Calu3 (cell line): ENCODE results near the gene ATP6V0A1. TPM values are rescaled to one million over a fixed set of nuclear protein-coding genes. Genes with fewer than 3 reads are reported as not detected.

Experiments used
- Bru-seq: library from RNA; stranded (reverse); fragments of 400-500 nt; gene quantifications from one replicate; lab custom pipeline; 2021; lab: Mats Ljungman, UMichigan
- BruChase-seq, 2 experiments: library from RNA; stranded (reverse); fragments of 400-500 nt; gene quantifications; one replicate each; lab custom pipeline; 2021; lab: Mats Ljungman, UMichigan
- BruUV-seq: library from RNA; stranded (reverse); fragments of 400-500 nt; replicated peaks from 2 replicates; lab custom pipeline; 2021; lab: Mats Ljungman, UMichigan
- CTCF ChIA-PET: fragments of 300-600 bp; sonication (Branson Sonifier 250); formaldehyde crosslinking; loops from one replicate; lab custom pipeline; 2022; ENCODE audit warnings: antibody characterized with exemption; lab: Charles Lee
- DNase-seq: peaks from one replicate; pipeline ENCODE4 v3.0.0; 2022
- H3K27ac Mint-ChIP-seq: one replicate; pipeline ENCODE4 v1.8.0; 2022; ENCODE audit warnings: mixed read lengths; ENCODE audit not compliant: unreplicated experiment
- H3K27me3 Mint-ChIP-seq: one replicate; pipeline ENCODE4 v1.8.0; 2022; ENCODE audit warnings: mixed read lengths; ENCODE audit not compliant: unreplicated experiment
- H3K36me3 Mint-ChIP-seq: one replicate; pipeline ENCODE4 v1.8.0; 2022; ENCODE audit warnings: mild to moderate bottlenecking, moderate library complexity, mixed read lengths; ENCODE audit not compliant: insufficient read depth, unreplicated experiment
- H3K4me1 Mint-ChIP-seq: one replicate; pipeline ENCODE4 v1.8.0; 2022; ENCODE audit warnings: mild to moderate bottlenecking, low read depth, mixed read lengths; ENCODE audit not compliant: unreplicated experiment
- H3K4me3 Mint-ChIP-seq: one replicate; pipeline ENCODE4 v1.8.0; 2022; ENCODE audit warnings: mild to moderate bottlenecking, low read depth, moderate library complexity, mixed read lengths; ENCODE audit not compliant: unreplicated experiment
- H3K9me3 Mint-ChIP-seq: one replicate; pipeline ENCODE4 v1.8.0; 2022; ENCODE audit warnings: low read depth, mixed read lengths; ENCODE audit not compliant: unreplicated experiment
- CTCF ChIP-seq: fragments of 200-600 bp; IDR thresholded peaks from one replicate; pipeline ENCODE4 v1.8.0; 2022; ENCODE audit warnings: antibody characterized with exemption; ENCODE audit not compliant: unreplicated experiment
- intact Hi-C: fragments of 100-400 bp; cut with micrococcal nuclease; formaldehyde crosslinking; loops from one replicate; pipeline ENCODE4 v1.10.0; 2022; ENCODE audit not compliant: unreplicated experiment
- long read RNA-seq: library from polyadenylated mRNA; stranded (forward); transcript quantifications from one replicate; pipeline ENCODE4 v2.0.0, GENCODE V29; 2022
- total RNA-seq: library from RNA; stranded (reverse); gene quantifications from 2 replicates; pipeline ENCODE4 v1.2.3, GENCODE V29; 2022

ATP6V0A1 gene
- total RNA-seq (140 and 141 TPM in 2 replicates), Bru-seq, nascent RNA (percentile 87 among the genes with signal in this experiment), BruChase-seq, experiment 1, labeled RNA remaining after a 6-hour chase (percentile 89 among the genes with signal in this experiment), BruChase-seq, experiment 2, labeled RNA remaining after a 2-hour chase (percentile 90 among the genes with signal in this experiment)
- long read RNA-seq, full-length matches to known transcripts: 72 of 89 reads
- long read RNA-seq, partial matches to known transcripts: 2 of 89 reads
- long read RNA-seq, other reads (novel, unspliced or antisense): 15 of 89 reads

DNA sequence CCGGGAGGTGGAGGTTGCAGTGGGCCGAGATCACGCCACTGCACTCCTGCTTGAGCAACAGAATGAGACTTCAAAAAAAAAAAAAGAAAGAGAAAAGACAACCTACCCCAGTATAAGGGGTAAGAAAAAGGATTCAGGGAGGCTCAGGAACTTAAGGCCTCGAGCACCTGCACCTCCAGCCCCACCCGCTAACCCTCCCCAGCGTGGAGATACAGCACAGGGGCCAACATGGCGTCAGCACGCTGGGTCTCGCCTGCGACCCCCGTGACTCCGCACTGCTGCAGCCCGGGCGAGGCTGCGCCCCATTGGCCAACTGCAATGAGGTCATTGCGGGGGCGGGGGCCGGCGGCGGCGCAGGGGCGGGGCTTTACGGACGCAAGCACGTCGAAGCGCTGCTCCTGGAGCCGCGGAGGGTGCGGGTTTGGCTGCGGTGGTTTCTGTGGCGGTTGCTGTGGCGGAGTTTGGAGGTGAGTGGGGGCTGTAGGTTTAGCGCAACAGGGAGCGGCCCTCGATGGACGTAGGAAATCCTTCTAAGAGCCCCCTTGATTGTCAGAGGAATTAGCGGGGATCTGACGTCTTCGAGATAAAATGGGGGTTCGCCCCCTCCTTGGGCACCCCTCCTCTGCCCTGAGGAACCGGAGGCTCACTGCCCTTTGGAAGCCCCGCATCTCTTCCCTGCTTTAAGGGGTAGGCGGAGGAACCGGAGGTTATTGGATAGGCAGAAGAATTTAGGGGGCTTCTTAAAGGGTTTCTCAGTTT is at the start of gene ATP6V0A1:
TSS of gene ATP6V0A1 (plus strand) at position 382 of the 759 bp plus-strand sequence. CDS start 2,017 bp downstream, outside the sequence.
- Mint-ChIP-seq H3K27ac (peak within 1 kb of the TSS; percentile 85), H3K4me3 (peak within 1 kb of the TSS; percentile 97), H3K36me3 (peaks cover 64% of the 10 kb centered on the region), H3K9me3 (no peaks in the 10 kb centered on the region), H3K4me1 (peaks cover 46% of the 10 kb centered on the region), H3K27me3 (no peaks in the 10 kb centered on the region)
- peak; percentile 99 for DNase-seq
- BruUV-seq: no TSS peak
- intact Hi-C loops: no loop called here
- CTCF ChIA-PET: interaction anchor here (0.6 to 1.6 kb wide), 5 partner anchors 25 to 492 kb away, joined by 3 to 6 read pairs (median 3); partner anchors contain the start of gene CNP
- TF ChIP-seq CTCF: no peak

DNA sequence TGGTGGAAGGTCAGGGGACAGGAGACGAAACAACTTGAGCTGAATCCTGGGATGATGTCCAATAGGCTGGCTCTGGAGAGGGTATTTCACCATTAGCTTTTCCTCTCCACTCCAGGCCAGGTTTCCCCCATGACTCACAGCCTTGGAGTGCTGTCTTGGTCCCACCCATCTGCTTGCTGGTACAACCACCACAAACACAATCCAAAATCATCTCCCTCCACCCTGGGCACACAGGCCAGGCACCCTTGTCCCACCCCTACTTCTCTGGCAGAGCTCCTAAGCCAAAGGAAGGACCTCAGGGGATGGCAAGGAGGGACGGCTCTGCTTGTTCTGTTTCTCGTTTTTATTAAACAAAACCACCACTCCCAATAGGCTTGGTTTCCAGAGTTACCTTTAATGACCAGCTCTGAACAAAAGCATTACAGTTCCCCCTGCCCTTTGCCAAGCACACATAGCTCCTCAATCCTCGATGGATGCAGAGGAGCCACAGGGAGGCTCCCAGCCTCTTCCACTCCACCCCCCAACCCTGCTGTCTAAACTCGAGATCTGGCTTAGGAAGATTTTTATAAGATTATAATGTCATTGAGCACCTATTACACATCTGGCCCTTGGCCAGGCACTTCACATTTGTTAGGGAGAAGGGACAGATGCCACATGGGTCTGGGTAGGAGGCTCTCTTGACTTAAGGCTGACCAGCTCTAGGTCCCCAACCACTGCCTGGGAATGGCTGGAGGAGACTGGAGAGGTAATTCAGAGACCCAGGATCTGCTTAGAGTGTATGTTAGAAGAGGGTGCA is 49.0 kb upstream of the ATP6V0A1 start:
- no peak for TF ChIP-seq CTCF
- intact Hi-C loops: loop anchor here (5.0 to 10.0 kb wide), 2 partner anchors 295 to 447 kb away; partner anchors contain the start of gene DHX58
- H3K4me3 Mint-ChIP-seq: no peak overlapping the region
- peak; percentile 65 for DNase-seq
- CTCF ChIA-PET: interaction anchor here (0.5 to 1.8 kb wide), 9 partner anchors 19 to 195 kb away, joined by 3 to 8 read pairs (median 4); partner anchors contain the start of gene STAT3
- H3K27me3 Mint-ChIP-seq: no peaks in the 10 kb centered on the region
- peaks cover 23% of the 10 kb centered on the region for H3K4me1 Mint-ChIP-seq
- BruUV-seq: no TSS peak
- no peaks in the 10 kb centered on the region for H3K36me3 Mint-ChIP-seq
- H3K27ac Mint-ChIP-seq: no peak overlapping the region
- no peaks in the 10 kb centered on the region for H3K9me3 Mint-ChIP-seq

DNA sequence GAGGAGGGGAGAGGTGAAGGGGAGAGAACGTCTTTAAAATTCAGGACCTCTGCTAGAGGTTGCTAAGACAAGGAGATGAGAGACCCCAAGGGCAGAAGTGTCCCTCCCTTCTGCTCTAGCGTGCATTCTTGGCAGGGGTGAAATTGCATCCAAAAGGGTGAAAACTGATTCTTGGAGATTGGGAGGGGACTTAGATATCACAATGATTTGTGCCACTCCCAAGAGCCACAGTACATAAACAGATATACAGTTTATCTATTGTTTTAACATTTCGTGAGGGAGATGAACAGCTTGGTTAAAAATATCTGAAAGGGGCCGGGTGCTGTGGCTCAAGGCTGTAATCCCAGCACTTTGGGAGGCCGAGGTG is 48.4 kb upstream of the ATP6V0A1 start:
- H3K4me1 Mint-ChIP-seq: peaks cover 23% of the 10 kb centered on the region
- no peaks in the 10 kb centered on the region for H3K9me3 Mint-ChIP-seq
- CTCF ChIA-PET: interaction anchor here (0.6 to 1.8 kb wide), 4 partner anchors 18 to 195 kb away, joined by 3 to 8 read pairs (median 4); partner anchors contain the start of gene STAT3
- no peak overlapping the region for H3K4me3 Mint-ChIP-seq
- no peak for TF ChIP-seq CTCF
- H3K36me3 Mint-ChIP-seq: no peaks in the 10 kb centered on the region
- no peak for DNase-seq
- H3K27me3 Mint-ChIP-seq: no peaks in the 10 kb centered on the region
- intact Hi-C loops: no loop called here
- no peak overlapping the region for H3K27ac Mint-ChIP-seq
- no TSS peak for BruUV-seq

DNA sequence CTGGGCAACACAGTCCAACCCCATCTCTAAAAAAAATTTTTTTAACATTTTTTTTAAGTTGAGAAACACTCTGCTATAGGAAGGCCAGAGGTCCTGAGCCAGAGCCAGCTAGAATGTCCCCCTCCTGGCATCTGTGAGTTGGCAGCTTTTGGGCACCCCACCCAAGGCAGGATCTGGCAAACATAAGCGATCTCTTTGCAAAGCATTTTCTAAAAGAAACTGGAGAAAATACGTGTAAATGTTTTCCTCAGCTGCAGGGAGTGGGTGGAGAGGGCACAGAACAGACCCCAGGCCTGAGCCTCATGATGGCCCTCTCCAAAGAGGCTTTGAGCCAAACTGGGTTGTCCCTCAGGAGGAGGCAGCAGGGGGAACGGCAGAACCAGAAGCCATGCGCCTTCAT is 47.3 kb upstream of the ATP6V0A1 start:
- Mint-ChIP-seq H3K27me3 (no peaks in the 10 kb centered on the region), H3K4me1 (peaks cover 23% of the 10 kb centered on the region), H3K36me3 (no peaks in the 10 kb centered on the region), H3K9me3 (no peaks in the 10 kb centered on the region), H3K27ac (no peak overlapping the region), H3K4me3 (no peak overlapping the region)
- TF ChIP-seq CTCF: no peak
- no TSS peak for BruUV-seq
- CTCF ChIA-PET: interaction anchor here (0.7 to 0.8 kb wide), 2 partner anchors 12 to 118 kb away, joined by 6 to 9 read pairs; no protein-coding TSS in a partner anchor
- intact Hi-C loops: no loop called here
- DNase-seq: no peak
